ENCODE measurements around the gene GPR68.

- TF ChIP-seq CTCF (tag by site-specific recombination; IDR thresholded peaks at IDR 0.05) = no peak
- TF ChIP-seq ZBTB44 (tag by site-specific recombination; IDR thresholded peaks at IDR 0.05) = no peak
- no peak for TF ChIP-seq ZNF776 (tag by site-specific recombination; IDR thresholded peaks at IDR 0.05; ENCODE audit: borderline replicate concordance)
- TF ChIP-seq ZNF704 (tag by site-specific recombination; IDR thresholded peaks at IDR 0.05) = no peak
Observed at GRCh38 chr14:91280129-91280528, 35.6 kb upstream of the GPR68 start.
